ENCODE data around the gene SLC35A2.
A peak's percentile ranks its signal among the peaks of the same experiment; 100 is the strongest.
"Not testable (repeated sequence)": the region's sequence is repeated elsewhere in the genome, so short reads cannot be mapped to it uniquely, and the experiment has no call there.

SLC35A2 gene

DNA sequence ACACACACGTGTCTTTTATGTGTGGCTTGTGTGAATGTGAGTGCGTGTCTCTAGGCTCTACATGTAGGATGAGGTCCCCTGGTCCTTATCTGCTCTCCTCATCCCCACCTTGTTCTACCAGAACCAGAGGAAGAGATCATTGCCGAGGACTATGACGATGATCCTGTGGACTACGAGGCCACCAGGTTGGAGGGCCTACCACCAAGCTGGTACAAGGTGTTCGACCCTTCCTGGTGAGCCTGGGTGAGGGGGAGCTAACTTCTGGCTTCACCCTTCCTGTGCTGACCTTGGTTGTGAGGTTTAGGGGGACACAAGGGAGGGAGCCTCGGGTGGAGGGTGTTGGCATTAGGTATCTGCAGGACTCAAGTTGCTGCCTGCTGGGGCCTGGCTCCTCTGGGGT is 10.4 kb downstream of the SLC35A2 start:
- no peak for DNase-seq

DNA sequence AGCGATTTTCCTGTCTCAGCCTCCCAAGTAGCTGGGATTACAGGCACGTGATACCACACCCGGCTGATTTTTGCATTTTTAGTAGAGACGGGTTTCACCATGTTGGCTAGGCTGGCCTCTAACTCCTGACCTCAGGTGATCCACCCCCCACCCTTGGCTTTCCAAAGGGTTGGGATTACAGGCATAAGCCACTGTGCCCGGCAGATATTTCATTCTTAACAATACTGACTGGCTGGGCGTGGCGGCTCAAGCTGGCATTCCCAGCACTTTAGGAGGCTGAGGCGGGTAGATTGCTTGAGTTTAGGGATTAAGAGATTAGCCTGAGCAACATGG is 12.4 kb downstream of the SLC35A2 start:
- DNase-seq, result no peak

DNA sequence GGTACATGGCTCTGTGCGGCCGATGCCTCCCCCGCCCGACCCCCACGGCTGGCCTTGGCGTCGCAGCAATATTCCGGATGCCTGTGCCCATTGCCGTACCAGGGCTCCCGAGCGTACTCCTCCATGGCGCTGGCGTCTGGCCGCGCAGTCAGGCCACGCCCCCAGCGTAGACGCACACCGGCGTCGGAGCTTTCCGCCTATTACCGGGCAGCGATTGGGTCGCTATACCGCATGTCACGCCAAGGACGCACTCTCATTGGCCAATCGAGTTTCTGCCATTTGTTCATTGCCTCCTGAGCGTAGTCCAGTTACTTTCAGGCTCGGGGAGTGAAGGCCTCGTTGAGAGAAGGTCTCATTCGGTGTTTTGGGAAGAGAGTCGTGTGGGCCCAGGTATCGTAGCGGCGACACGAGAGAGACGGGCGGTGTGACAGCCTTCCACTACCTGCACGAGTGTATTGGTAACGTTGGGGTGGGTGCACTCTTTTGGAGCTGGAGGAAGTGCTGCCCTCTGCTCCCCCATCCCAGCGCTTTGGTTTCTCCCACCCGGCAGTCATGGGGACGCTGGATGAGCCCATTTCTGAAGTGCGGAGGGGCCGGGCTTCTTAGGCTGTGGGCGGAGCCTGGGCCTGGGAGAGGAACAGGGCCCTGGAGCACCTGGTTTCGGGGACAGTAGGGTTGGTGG is 13.7 kb downstream of the SLC35A2 start, which contains the start of the genes PQBP1 and TIMM17B:
Gene PQBP1, plus strand, starts transcription at position 306 of the 682 bp plus-strand sequence. CDS start 580 bp downstream, outside the sequence.
Gene TIMM17B, minus strand, starts transcription at position 144 of the 682 bp plus-strand sequence. Its CDS starts 19 bp downstream, at position 125.
- DNase-seq, result peak; percentile 98

DNA sequence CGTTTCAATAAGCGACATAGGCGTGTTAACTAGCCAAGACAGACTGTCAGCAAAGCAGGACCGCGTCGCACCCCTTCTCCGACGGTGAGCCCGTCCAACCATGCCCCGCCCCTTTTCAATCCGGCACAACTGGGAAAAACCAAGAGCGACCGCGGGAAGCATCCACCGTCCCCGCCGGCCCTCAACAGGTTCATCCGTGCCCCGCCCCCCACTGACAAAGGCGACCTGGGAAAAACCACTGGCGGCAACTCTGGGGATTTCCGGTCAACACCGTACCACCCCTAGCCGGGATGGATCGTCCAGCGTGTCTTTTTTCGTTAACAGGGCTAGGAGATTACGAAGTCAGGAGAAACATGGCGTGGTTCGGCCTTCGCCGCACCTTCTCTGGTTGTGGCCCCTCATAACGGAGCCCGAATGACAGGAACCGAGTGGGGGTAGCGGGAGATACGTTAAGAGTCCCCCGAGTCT is 14.3 kb downstream of the SLC35A2 start:
- DNase-seq, result peak; percentile 84

DNA sequence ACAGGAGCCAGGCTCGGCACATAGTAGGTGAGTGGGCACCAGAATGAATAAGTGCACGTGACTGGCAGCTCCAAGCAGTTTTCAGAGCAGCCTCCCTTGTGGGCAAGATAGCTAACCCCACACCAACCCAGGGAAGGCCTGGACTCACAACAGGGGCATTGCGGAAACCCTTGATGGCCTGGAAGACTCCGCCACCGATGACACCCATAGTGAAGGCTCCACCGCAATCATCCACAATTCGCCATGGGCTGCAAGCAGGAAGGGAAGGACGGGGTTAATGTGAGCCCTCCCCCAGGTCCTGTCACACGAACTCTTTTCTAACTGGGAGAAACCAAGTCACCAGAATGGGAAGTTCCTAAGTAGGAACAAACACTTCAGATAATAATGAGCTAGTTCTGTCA is 14.8 kb downstream of the SLC35A2 start:
- no peak for DNase-seq

DNA sequence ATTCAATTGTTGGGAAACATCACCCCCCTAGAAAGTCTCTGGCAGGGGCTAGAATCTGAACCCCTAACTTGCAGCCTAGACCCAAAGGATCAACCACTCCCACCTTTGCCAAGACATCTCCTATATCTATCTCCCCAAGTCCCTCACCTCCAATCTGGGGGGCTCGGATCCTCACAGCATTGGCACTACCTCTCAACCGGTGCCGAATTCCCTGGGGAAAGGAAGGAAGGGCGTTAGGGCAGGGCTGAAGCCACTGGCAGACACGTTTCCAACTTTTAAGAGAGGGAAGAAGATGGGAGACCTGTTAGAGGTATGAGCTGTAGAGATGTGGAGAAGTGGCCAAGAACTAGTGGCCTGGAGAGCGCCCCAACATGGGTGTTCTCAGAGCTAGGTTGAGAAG is 16.6 kb downstream of the SLC35A2 start:
- DNase-seq, result no peak

DNA sequence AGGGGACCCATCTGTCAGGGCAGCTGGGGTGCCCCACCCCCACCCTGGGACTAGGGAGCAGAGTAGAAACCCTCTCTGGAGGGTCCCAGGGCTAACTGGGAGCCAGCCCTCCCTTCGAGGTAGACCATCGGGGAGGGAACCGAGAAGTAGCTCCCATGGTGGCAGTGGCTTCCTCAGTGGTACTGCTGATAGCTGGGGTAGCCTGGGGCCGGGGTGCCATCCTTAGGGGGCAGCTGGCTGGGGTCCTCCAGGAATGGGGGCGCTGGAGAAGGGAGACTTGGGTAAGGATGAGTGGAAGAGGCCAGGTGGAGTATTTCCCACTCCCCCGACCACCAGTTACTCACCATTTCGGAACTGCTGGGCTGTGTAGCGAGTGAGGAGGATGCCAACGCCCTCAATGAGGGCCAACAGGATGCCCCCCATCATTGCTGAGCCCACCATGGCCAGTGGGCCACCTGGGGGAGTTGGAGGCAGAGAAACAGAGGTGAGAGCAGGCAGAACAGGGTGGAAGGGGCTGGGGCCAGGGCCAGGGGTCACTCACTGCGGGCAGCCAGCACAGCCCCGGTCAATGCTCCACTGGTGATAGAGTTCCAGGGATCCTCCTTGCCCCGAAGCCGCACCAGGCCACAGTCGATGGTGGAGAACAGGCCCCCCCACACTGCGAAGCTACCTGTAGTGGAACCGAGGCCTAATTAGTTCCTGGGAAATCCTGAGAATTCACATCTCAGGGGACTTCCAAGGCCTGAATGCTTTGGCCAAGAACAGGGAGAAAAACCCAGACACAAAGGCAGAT is 17.7 kb downstream of the SLC35A2 start:
- DNase-seq, result no peak

DNA sequence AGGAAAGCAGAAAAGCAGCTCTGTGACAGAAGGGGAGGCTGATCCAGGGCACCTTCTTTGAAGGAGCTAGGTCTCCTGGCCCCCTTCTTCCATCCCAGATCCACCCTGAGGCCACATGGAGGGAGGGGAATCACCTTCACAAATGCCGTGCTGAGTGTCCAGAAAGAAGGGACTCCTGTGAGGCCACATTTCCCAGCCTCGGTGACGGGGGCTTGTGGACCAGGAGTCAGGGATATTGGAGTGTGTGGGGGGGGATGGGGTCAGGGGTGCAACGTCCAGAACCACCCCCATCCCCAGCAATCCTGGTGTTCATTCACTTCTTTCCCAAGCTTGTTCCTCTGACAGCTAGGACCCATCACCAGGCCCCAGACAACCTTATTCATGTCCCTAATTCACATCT is 18.6 kb downstream of the SLC35A2 start:
- no peak for DNase-seq

DNA sequence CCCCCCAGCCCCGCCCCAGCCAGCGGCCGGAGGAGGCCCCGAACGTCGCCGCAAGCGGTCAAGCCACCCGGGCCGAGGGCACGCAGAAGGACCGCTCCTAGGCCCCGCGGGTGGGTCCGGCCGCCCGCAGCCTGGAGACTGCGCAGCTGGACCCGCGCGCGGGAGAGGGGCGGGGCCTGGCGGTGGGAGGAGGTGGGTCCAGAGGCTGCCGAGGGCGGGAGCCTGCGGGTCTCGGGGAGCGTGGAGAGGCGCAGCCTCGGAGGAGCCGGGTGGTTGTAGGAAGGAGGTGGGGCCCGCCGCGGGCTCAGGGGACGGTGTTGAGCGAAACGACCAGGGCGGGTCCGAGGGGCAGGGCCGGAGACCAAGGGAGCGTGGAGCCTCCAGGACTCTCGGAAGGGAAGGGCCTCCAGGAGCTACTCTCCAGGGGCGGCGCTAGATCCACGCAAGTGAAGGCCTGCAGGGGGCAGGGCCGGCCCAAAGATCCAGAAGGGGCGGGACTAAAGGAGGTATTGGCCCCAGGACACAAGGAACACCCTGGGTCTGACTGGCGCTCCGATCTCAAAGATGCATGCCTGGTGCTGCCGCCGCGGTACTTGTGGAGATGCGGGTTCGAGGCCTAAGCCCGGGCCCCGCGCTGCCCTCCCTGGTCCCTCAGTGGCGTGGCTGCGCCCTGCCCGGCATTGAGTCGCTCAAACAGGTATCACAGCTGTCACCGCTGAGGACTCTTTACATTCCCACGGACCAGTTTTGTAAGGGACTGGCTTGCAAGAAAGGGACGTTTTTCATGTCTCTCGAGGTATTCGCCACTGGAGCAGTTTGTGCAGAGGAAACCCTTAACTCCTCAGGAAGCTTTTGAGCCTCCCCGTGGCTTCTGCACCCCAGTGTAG is 19.8 kb downstream of the SLC35A2 start:
- peak; percentile 80 for DNase-seq

DNA sequence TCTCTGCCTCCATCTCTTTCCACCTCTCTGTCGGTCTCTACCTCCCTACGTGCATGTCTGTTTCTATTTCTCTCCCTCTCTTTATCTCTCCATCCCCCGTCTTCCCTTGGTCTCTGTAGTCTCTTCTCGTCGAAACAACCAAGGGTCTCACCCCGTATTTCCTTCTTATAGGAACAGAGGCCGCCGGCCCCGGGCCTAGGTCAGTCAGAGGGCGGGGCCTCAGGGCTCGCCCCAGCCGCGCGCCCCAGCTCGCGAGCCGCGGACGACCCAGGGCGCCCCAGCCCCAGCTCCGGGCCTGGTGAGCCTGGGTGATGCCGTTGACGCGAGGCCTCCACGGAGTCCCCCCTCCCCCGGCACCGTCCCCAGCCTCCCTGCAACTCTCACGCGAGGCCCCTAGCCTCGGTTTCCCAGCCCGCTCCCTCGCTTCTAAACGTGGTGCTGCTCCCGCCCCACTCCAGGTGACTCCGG is 20.5 kb downstream of the SLC35A2 start:
- DNase-seq, result peak; percentile 36

DNA sequence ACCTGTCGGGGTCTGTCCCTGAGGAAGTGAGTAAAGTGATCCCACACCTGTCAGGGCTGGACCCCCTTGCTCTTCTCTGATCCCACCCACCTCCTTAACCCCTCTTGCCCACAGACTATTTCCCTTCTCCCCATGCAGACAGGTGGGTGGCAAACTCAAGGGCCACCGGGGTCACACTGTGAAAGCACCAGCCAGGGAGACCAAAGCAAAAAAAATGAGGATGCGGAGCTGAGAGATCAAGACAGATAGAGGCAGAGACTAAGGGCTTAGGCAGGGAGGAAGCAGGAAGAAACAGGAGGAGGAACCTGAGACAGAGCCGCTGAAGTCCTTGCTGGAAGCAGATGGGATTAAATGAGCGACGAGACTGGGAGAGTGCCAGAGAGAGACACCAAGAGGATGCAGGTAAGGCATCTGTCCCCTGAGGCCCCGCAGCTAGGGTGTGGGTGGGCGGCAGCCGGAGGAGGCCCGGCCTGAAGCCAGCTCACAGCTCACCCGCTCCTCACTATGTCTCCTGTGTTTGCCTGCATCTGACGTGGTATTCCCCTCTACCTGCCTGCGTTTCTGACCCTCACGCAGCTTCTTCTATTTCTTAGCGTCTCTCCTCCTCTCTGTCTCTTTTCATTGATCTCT is 21.0 kb downstream of the SLC35A2 start:
- peak; percentile 36 for DNase-seq

DNA sequence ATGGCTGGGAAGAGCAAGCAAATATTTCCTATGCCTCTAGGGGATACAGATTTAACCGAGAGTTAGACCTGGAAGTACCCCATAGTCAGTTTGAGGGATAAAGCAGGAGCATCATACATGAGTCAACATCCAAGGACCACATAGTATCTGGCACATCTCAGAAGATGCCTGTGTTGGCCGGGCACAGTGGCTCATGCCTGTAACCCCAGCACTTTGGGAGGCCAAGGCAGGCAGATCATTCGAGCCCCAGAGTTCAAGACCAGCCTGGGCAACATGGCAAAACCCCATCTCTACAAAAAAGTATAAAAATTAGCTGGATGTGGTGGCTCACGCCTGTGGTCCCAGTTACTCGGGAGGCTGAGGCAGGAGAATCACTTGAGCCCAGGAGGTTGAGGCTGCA is 24.9 kb downstream of the SLC35A2 start:
- not testable (repeated sequence) for DNase-seq

DNA sequence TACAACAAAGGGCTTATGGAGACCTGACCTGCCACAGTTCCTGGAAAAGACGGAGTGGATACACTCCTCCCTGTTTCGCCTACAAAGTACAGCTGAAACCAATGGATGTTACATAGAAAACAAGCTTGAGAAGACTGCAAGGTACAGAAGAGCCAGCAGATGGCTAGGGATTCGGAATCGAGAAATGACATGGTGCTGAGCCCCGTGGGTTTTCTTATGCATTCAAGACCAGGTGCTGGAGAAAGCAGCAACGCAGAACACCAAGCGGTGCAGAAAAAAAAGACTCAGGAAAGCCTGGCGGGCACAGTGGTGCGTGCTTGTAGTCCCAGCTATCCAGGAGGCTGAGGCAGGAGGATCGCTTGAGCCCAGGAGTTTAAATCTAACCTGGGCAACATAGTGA is 27.7 kb downstream of the SLC35A2 start:
- no peak for DNase-seq

DNA sequence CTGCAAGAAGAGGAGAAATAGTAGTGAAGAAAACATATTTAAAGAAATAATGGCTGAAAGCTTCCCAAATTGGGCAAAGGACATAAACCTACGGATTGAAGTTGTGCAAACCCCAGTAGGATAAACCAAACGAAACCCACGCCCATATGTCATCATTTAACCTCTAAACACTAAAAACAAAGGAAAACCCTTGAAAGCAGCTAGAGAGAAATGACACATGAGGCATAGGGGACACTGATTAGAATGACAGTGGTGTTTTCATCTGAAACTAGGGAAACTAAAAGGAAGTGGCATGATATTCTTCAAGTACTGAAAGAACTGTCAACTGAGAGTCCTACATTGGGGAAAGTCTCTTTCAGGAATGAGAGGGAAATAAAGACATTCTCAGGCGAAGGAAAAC is 34.5 kb downstream of the SLC35A2 start:
- DNase-seq, result not testable (repeated sequence)

DNA sequence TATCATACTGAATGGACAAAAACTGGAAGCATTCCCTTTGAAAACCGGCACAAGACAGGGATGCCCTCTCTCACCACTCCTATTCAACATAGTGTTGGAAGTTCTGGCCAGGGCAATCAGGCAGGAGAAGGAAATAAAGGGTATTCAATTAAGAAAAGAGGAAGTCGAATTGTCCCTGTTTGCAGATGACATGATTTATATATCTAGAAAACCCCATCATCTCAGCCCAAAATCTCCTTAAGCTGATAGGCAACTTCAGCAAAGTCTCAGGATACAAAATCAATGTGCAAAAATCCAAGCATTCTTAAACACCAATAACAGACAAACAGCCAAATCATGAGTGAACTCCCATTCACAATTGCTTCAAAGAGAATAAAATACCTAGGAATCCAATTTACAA is 39.4 kb downstream of the SLC35A2 start:
- DNase-seq, result not testable (repeated sequence)

DNA sequence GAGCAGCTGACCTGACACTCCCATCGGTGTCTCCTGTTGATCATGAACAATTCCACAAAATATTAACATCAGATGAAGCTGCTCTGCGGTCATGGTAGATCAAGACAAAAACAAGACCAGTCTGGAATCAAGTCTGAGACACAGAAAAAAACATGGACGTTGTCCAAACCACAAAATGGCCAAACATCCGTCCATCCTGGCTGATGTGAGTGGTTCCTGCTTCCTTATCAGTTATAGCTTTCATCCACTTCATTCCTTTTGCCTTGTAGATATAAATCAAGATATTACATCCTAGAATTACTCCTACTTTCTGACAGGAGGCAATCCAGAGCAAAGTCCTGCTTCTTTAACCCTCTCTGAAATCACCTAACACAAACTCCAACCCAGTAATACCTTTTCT is 47.2 kb downstream of the SLC35A2 start:
- no peak for DNase-seq

DNA sequence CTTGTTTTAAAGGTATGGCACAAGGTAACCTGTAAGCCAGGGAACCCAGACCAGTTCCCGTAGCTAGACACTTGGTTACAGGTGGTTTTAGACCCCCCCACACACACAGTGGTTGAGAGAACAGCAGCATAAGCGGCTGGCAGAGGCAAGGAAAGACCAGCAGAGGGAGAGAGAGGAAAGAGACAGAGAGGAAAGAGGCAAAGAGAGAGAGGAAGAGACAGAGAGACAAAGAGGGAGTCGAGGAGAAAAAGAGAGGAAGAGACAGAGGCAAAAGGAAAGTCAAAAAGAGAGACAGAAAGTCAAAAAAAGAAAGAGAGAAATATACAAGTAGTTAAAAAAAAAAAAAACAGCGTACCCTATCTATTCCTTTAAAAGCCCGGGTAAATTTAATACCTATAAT is 56.5 kb downstream of the SLC35A2 start:
- peak; percentile 17 for DNase-seq

DNA sequence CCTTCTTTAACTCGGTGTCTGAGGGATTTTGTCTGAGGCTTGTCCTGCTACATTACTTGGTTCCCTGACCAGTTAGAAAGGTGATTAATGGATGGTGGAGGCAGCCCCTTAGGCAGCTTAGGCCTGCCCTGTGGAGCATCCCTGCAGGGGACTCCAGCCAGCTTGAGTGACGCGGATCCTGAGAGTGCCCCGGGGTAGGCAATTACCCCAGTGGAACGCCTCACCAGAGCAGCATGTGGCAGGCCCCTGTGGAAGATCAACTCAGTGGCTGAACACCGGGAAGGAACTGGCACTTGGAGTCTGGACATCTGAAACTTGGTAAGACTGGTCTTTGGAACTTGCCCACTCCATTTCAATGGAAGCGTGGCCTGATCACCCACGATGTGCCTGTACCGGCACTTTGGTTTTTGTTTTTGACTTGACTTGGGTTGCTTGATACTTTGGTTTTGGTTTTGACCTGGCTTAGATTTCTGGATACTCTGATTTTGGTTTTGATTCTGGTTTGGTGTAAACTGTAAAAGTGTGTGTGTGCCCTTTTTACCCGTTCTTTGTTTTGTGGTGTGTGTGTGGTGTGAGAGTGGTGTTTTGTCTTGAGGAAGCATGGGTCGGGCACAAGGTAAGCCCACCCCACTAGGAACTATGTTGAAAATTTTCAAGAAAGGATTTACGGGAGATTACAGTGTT is 57.2 kb downstream of the SLC35A2 start:
- not testable (repeated sequence) for DNase-seq

DNA sequence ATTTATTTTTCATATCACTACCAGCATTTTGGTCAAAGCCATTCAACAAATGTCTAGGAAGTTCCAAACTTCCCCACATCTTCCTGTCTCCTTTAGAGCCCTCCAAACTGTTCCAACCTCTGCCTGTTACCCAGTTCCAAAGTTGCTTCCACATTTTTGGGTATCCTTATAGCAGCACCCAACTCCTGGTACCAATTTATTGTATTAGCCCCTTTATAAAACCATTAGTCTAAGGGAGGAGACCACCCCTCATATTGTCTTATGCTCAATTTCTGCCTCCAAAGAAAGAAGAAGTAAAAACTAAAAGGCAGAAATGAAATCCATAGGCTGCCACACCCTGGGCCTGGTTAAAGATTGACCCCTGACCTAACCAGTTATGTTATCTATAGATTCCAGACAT is 58.0 kb downstream of the SLC35A2 start:
- DNase-seq, result not testable (repeated sequence)
